Parathyroid adenoma (tissue), 2 donors: ENCODE data around the gene MAVS.

ENCODE experiments used
- H2AFZ ChIP-seq: fragments of 300-600 bp; sonication (generic); one replicate; pipeline ENCODE4 v1.7.0; 2017; ENCODE audit warnings: antibody characterized with exemption, mild to moderate bottlenecking
- H3K27ac ChIP-seq: fragments of 300-600 bp; sonication (generic); one replicate; pipeline ENCODE4 v1.7.0; 2017
- H3K27me3 ChIP-seq: fragments of 300-600 bp; sonication (generic); one replicate; pipeline ENCODE4 v1.7.0; 2017; ENCODE audit warnings: low read length; ENCODE audit not compliant: control insufficient read depth, insufficient read depth
- H3K36me3 ChIP-seq: fragments of 300-600 bp; sonication (generic); one replicate; pipeline ENCODE4 v1.7.0; 2017; ENCODE audit warnings: low read length; ENCODE audit not compliant: control insufficient read depth, insufficient read depth
- H3K4me1 ChIP-seq: fragments of 300-600 bp; sonication (generic); one replicate; pipeline ENCODE4 v1.7.0; 2017; ENCODE audit warnings: control low read depth
- H3K4me2 ChIP-seq: fragments of 300-600 bp; sonication (generic); one replicate; pipeline ENCODE4 v1.7.0; 2017; ENCODE audit warnings: low read length
- H3K4me3 ChIP-seq: fragments of 300-600 bp; sonication (generic); one replicate; pipeline ENCODE4 v1.7.0; 2017; ENCODE audit warnings: low read depth, low read length
- H3K79me2 ChIP-seq: fragments of 300-600 bp; sonication (generic); one replicate; pipeline ENCODE4 v1.7.0; 2017; ENCODE audit warnings: control low read depth
- H3K9ac ChIP-seq: fragments of 300-600 bp; sonication (generic); one replicate; pipeline ENCODE4 v1.7.0; 2017; ENCODE audit warnings: mild to moderate bottlenecking
- H3K9me3 ChIP-seq: fragments of 300-600 bp; sonication (generic); one replicate; pipeline ENCODE4 v1.7.0; 2017; ENCODE audit warnings: low read length; ENCODE audit not compliant: control insufficient read depth
- TF ChIP-seq, protein P1 (sequence below): fragments of 300-600 bp; sonication (generic); IDR thresholded peaks from one replicate; pipeline ENCODE4 v1.7.0; 2017; ENCODE audit warnings: antibody characterized with exemption, mild to moderate bottlenecking
- donor health status: primary hyperparathyroidism.

The MAVS gene

DNA sequence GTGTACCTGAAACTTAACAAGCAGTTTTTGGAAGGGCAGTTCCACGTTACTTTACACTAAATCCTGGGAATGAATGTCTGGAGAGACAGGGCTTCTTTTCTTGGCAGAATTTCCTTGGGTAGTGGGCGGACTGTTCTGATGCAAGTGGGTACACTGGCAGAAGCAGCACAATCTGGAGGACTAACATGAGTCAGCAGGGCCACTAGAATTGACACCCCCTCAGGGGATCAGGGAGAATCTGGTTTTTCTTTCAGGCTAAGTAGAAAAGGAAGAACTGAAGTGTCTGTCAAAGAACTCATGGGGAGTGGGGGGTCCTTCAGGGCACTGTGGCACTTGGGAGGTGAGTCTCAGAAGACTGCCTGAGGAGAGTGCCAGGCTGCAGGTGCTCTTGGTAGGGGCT lies 77.2 kb downstream of the MAVS start:
- H3K4me2 ChIP-seq: no peak overlapping the region
- no peak overlapping the region for H2AFZ ChIP-seq
- TF ChIP-seq, protein P1, sequence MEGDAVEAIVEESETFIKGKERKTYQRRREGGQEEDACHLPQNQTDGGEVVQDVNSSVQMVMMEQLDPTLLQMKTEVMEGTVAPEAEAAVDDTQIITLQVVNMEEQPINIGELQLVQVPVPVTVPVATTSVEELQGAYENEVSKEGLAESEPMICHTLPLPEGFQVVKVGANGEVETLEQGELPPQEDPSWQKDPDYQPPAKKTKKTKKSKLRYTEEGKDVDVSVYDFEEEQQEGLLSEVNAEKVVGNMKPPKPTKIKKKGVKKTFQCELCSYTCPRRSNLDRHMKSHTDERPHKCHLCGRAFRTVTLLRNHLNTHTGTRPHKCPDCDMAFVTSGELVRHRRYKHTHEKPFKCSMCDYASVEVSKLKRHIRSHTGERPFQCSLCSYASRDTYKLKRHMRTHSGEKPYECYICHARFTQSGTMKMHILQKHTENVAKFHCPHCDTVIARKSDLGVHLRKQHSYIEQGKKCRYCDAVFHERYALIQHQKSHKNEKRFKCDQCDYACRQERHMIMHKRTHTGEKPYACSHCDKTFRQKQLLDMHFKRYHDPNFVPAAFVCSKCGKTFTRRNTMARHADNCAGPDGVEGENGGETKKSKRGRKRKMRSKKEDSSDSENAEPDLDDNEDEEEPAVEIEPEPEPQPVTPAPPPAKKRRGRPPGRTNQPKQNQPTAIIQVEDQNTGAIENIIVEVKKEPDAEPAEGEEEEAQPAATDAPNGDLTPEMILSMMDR: no peak
- H3K79me2 ChIP-seq: peaks cover 5% of the 10 kb centered on the region
- H3K9me3 ChIP-seq: no peaks in the 10 kb centered on the region
- H3K4me3 ChIP-seq: no peak overlapping the region
- H3K27ac ChIP-seq: no peak overlapping the region
- no peak overlapping the region for H3K9ac ChIP-seq
- no peaks in the 10 kb centered on the region for H3K4me1 ChIP-seq
- no peaks in the 10 kb centered on the region for H3K27me3 ChIP-seq
- no peaks in the 10 kb centered on the region for H3K36me3 ChIP-seq

DNA sequence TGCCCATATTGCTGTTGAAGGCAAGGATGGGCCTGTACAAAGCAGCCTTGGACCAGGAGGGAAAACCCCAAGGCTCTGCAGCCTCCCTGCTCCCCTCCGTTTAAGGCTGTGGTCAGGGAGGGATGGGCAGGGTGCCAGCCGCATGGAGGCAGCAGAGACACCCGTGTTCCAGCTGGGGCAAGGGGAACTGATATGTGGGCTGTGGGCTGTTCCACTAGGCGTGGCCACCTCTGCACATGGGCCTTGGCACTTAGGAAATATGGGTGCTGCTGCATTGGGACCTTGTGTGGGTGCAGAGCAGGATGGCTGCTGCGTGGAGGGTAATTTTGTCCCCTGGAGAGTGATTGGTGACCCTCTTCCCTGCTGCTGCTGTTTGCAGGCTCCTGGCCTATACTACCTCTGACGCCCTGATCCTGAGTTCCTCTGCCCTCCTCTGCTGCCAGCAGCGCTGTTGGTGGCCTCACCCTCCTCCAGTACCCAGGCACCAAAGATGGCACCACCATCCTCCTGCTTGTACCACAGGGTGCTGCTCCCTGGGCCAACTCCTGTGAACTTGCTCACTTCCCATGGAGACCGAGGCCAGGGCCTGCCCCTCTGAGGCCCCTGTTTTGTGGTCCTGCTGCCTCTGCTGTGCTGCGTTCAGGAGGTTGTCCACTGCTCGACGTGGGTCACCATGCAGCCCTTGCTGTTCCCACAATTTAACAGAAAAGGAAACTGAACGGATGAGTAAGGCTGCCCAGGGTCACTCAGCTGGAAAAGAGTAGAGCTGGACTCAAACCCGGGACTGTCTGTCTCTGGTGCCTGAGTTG lies 77.9 kb downstream of the MAVS start:
- no peaks in the 10 kb centered on the region for H3K27me3 ChIP-seq
- H3K27ac ChIP-seq: no peak overlapping the region
- TF ChIP-seq, protein P1: no peak
- no peak overlapping the region for H3K4me3 ChIP-seq
- no peak overlapping the region for H3K4me2 ChIP-seq
- H3K36me3 ChIP-seq: no peaks in the 10 kb centered on the region
- H3K9me3 ChIP-seq: no peaks in the 10 kb centered on the region
- H2AFZ ChIP-seq: no peak overlapping the region
- H3K4me1 ChIP-seq: no peaks in the 10 kb centered on the region
- no peak overlapping the region for H3K9ac ChIP-seq
- H3K79me2 ChIP-seq: peaks cover 5% of the 10 kb centered on the region

DNA sequence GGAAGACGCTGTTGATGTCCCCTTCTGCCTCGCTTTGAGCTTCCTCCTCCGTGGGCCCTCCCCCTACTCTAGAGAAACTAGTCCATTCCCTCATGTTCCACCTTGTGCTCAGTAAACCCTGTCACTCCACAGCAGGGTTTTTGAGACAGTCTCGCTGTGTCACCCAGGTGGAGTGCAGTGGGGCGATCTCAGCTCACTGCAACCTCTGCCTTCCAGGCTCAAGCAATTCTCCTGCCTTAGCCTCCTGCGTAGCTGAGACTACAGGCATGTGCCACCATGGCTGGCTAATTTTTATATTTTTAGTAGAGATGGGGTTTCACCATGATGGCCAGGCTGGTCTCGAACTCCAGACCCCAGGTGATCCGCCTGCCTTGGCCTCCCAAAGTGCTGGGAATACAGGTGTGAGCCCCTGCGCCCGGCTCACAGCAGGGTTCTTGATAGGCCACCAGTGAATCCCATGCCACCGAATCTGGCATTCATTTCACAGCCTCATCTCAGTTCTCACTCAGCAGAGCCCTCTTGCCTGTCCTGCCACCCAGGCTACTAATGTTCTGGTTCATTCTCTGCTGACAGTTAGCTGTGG lies 78.6 kb downstream of the MAVS start:
- no peaks in the 10 kb centered on the region for H3K4me1 ChIP-seq

More for the DNA sequence above, 78.6 kb downstream of the MAVS start:
- Histone ChIP-seq H3K9ac (no peak overlapping the region), H3K36me3 (no peaks in the 10 kb centered on the region), H3K27ac (no peak overlapping the region), H3K4me2 (no peak overlapping the region), H2AFZ (no peak overlapping the region), H3K27me3 (no peaks in the 10 kb centered on the region), H3K9me3 (no peaks in the 10 kb centered on the region), H3K79me2 (peaks cover 3% of the 10 kb centered on the region), H3K4me3 (no peak overlapping the region)
- TF ChIP-seq, protein P1: no peak
